Sciatic nerve (tissue), 2 donors: ENCODE results near the gene SRPRA. TPM values are rescaled to one million over a fixed set of nuclear protein-coding genes. Genes with fewer than 3 reads are reported as not detected.

Experiments used
- ATAC-seq: fragments of 200-7000 bp; cut with Tn5 transposase; one replicate; pipeline ENCODE4 v1.9.1; 2020; ENCODE audit warnings: mild to moderate bottlenecking, moderate library complexity
- DNase-seq: peaks from one replicate; pipeline ENCODE4 v3.0.0-alpha.2; 2020; ENCODE audit warnings: low spot score
- intact Hi-C: fragments of 100-400 bp; cut with DNase I; formaldehyde crosslinking; loops from one replicate; pipeline ENCODE4 v1.14.2; 2022
- total RNA-seq: library from RNA; stranded (reverse); fragmentation: NEBNext Ultra II Directional; extraction: Animal tissue kit (Norgen Biotek cat#: 25700); gene quantifications from one replicate; pipeline ENCODE4 v1.2.1, GENCODE V29; 2021
- donor health status: DM: no; HTN: no; CAD: no.
- donor health status: DM: no; HTN: no; CAD: no.

SRPRA gene
- total RNA-seq, 1 donor from 2014 or later, result 80.4 TPM

DNA sequence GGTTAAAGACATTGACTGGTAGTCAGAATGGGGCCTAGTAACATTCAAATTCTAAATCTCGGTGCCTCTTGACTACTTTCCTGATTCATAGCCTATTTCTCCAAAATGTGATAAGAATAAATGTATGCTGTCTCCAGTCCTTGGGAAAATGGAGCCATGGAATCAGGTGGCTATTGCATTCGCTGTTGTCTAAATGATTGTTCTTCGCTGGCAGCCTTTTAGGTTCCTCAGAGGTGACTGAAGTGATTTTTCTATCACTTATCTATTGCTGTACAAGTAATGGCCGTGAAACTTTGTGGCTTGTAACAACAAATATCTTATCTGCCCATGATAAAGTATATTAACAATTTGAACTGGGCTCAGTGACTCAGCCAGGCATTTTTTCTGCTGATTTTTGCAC is 15.4 kb downstream of the SRPRA start:
- ATAC-seq, result no peak

GRCh38 chr11:126246636-126247035 is 22.1 kb downstream of the SRPRA start:
- ATAC-seq (no peak), DNase-seq (no peak)
- intact Hi-C loops, result no loop called here

More for the DNA sequence above, 15.4 kb downstream of the SRPRA start:
- intact Hi-C loops, result no loop called here
- DNase-seq, result no peak

DNA sequence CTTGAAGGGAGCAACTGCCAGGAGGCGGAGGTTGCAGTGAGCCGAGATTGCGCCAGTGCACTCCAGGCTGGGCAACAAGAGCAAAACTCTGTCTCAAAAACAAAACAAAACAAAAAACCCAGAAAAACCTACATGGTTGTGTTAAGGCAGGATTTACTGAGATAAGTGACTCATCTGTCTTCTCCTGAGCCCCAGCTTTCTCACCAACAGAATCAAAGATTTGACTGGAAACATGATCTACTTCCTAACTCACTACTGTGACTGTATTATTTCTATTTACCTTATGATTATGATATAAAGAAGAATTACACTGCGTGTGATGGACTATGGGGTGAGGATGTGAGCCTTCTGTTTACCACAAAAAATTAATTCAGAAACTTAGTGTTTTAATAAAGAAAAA is 35.3 kb downstream of the SRPRA start:
- intact Hi-C loops, result no loop called here
- DNase-seq (no peak), ATAC-seq (no peak)

- intact Hi-C loops, result no loop called here
These were observed 36.0 kb downstream of the SRPRA start for GRCh38 chr11:126232683-126233082.

DNA sequence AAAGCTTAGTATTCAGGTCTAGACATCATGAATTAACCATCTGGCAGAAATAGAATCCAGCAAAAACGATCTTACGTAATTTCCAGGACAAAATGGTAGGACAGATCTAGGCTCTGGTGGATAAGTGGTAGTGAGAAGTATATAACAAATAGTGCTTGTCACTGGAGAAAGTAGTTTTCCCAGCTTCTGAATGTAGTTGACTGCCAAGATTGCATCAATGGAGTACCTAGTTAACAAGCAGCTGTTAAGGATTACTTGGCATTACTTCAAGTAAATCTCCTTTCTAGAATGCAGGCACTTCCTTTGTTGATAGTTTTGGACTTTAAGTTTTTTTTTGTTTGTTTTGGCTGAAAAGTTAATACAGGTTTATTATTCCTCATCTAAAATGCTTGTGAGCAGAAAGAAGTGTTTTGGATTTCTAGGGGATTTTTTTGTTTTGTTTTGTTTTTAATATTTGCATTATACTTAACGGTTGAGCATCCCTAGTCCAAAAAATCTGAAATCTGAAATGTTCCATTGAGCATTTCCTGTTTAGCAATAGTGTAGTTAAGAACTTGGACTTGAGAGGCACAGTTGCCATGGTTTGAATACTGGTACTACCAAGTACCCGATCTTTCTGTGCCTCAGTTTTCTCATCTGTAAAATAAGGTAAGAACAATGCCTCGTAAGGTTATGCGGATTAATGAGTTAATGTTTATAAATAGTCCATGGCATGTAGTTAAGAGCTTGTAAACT is 36.8 kb downstream of the SRPRA start:
- intact Hi-C loops, result no loop called here
- no peak for ATAC-seq
- DNase-seq, result no peak

More at GRCh38 chr11:126232683-126233082, 36.0 kb downstream of the SRPRA start:
- ATAC-seq (no peak), DNase-seq (no peak)

GRCh38 chr11:126229858-126230540 is 38.7 kb downstream of the SRPRA start:
- ATAC-seq, result no peak
- no peak for DNase-seq
- intact Hi-C loops, result no loop called here

DNA sequence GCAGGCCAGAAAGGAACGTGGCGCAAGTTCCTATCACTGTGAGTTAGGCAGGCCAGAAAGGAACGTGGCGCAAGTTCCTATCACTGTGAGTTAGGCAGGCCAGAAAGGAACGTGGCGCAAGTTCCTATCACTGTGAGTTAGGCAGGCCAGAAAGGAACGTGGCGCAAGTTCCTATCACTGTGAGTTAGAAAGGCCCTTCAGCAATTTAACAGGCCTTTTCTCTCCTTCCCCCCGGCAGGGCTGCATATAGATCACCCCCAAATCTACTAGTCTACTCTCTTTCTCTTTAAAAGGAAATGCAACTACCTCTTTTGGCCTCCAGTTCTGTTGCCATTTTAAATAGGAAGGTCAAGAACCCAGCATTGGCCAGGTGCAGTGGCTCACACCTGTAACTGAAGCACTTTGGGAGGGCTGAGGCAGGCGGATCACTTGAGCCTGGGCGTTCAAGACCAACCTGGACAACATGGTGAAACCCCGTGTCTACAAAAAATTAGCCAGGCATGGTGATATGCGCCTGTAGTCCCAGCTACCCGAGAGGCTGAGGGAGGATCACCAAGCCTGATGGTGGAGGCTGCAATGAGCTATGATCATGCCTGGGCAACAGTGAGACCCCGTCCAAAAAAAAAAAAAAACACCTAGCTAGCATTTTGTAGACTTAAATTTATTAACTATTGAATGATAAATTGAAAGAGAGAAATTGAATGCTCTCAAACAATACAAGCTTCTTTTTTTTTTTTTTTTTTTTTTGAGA is 42.2 kb downstream of the SRPRA start:
- intact Hi-C loops, result no loop called here
- ATAC-seq (no peak), DNase-seq (no peak)

- intact Hi-C loops, result no loop called here
- DNase-seq (no peak), ATAC-seq (no peak)
These were observed 43.4 kb downstream of the SRPRA start for GRCh38 chr11:126225295-126225665.

DNA sequence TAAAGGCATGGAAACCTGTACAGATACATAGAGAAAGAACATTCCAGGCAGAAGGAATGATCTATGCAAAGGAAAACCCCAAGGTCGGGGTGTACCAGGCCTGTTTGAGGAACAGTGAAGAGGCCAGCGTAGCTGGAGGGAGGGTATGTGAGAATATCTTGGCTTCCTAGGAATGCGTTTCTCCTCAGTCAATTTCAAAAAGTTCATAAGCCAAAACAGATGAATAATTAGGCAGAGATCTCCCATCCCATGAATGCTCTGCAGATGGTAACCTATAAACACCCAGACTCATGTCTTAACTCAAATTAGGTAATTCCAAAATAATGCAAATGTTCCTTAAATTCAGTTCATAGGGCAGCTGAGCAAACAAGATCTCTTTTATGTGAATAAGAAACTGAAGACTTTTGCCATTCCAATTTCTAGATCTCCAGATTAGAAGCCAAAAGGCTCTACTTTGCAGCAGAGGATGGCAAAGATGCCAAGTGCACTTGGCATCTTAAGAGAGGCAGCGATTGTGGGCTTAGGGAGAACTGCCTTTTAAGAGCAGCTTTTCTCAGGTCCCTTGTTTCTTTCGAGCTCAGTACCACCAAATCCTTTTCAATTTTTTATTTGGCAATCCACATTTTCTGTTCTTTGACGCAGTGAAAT is 43.9 kb downstream of the SRPRA start:
- DNase-seq (no peak), ATAC-seq (no peak)
- intact Hi-C loops, result no loop called here

DNA sequence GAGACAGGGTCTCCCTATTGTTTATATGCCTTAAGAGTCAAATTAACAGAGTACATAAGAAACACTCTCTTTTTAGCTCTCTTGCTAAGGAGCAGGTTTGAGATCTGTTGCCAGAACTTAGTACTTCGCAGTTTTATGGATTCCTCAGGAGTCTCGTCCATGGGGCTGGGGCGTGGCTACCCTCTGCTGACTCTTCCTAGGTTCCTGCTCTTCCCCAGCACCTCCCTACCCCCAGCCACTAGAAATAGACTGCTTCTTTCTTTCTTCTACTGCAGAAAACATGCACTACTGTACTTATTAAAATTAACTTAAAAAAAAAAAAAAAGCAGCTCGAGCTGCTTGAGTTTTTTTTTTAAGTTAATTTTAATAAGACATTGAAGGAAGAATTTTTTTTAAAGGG is 49.1 kb downstream of the SRPRA start:
- intact Hi-C loops, result no loop called here
- DNase-seq (no peak), ATAC-seq (no peak)

DNA sequence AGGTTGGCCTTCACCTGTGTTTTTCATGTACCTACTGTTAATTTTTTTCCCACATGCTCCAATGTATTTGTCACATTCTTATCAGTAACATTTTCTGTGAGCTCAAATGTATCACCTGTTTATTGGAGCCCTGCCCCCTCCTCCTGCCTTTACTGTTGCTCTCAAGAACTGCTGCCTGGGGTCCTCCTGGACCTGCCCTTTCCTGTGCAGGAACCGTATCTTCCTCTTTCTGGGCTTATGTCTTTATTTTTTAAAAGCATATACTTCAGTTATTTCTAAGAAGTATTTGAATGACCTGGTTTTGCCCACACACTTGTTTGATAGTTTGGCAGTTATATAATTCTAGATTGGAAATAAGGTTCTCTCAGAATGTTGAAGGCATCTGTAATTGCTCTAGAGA is 51.2 kb downstream of the SRPRA start:
- ATAC-seq, result no peak
- intact Hi-C loops, result no loop called here
- no peak for DNase-seq

GRCh38 chr11:126216526-126217305 is 52.0 kb downstream of the SRPRA start:
- ATAC-seq, result no peak
- no peak for DNase-seq
- intact Hi-C loops, result no loop called here

GRCh38 chr11:126214841-126215240 is 53.9 kb downstream of the SRPRA start:
- intact Hi-C loops, result loop anchor here (2.0 kb wide), 1 partner anchor 58 kb away; no protein-coding TSS in a partner anchor
- ATAC-seq (no peak), DNase-seq (no peak)

DNA sequence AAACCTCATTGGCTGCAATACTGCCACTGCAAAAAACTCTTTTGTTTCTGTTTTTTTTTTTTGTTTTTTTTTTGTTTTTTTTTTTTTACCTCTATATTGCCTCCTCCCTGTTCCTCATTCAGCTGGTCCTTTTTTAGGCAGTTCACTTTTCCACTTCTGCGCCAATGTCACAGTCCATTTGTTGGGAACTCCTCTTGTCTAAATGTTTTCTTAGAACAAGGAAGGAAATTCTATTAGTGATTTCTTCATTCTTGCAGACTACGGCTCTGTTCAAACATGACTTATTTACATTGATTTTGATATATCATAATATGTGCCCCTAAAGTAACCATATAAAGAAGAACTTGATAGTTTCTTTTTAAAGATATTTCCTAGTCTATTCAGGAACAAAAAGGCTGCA is 54.3 kb downstream of the SRPRA start:
- DNase-seq (no peak), ATAC-seq (no peak)
- intact Hi-C loops, result loop anchor here (2.0 kb wide), 1 partner anchor 58 kb away; no protein-coding TSS in a partner anchor

Other genes starting within 250 kb of the SRPRA start
- 29.4 TPM for gene CDON, start 206.0 kb downstream of the SRPRA start, total RNA-seq
- gene RPUSD4, start 57.2 kb downstream of the SRPRA start, total RNA-seq, result 21.0 TPM
- gene FAM118B, start 57.1 kb downstream of the SRPRA start, total RNA-seq, result 19.4 TPM
- 27.9 TPM for gene FOXRED1, start 259 bp upstream of the SRPRA start, total RNA-seq
- 15.5 TPM for gene TIRAP, start 14.2 kb upstream of the SRPRA start, total RNA-seq
- 12.1 TPM for gene DCPS, start 35.2 kb upstream of the SRPRA start, total RNA-seq
- gene ST3GAL4, start 86.8 kb upstream of the SRPRA start, total RNA-seq, result 72.4 TPM